HepG2 (cell line): Measurements from ENCODE around the gene GNG3. TPM values are rescaled to one million over a fixed set of nuclear protein-coding genes. Genes with fewer than 3 reads are reported as not detected.

ENCODE experiments used
- ARNT2 ChIP-seq: sonication (generic); formaldehyde crosslinking; IDR thresholded peaks from 2 replicates; pipeline ENCODE4 v1.8.0; 2022; ENCODE audit warnings: mild to moderate bottlenecking, low read depth, missing genetic modification reagents, moderate library complexity
- ASH2L ChIP-seq: fragments of 300-600, 200-600 bp; sonication (generic); IDR thresholded peaks from 2 replicates; pipeline ENCODE4 v1.7.0; 2017; ENCODE audit warnings: low read depth, mild to moderate bottlenecking, moderate library complexity, mixed read lengths, low read length; ENCODE audit not compliant: insufficient read length
- FOXJ3 ChIP-seq: sonication (generic); formaldehyde crosslinking; IDR thresholded peaks from 2 replicates; pipeline ENCODE4 v1.4.0; 2020; ENCODE audit warnings: missing genetic modification reagents, mild to moderate bottlenecking, borderline replicate concordance
- JUNB ChIP-seq: sonication (generic); formaldehyde crosslinking; IDR thresholded peaks from 2 replicates; pipeline ENCODE4 v1.8.0; 2022; ENCODE audit warnings: missing genetic modification reagents, mild to moderate bottlenecking, borderline replicate concordance
- MXI1 ChIP-seq: IDR thresholded peaks from 3 replicates; pipeline ENCODE4 v1.6.1; 2012; ENCODE audit warnings: low read depth, low read length, inconsistent platforms, borderline replicate concordance
- SCMH1 ChIP-seq: sonication (generic); formaldehyde crosslinking; IDR thresholded peaks from 2 replicates; pipeline ENCODE4 v1.9.0; 2021; ENCODE audit warnings: missing genetic modification reagents, mild to moderate bottlenecking, borderline replicate concordance
- SNAI1 ChIP-seq: sonication (generic); formaldehyde crosslinking; IDR thresholded peaks from 2 replicates; pipeline ENCODE4 v1.5.0; 2020; ENCODE audit warnings: mild to moderate bottlenecking, missing genetic modification reagents, borderline replicate concordance
- TAF15 ChIP-seq: fragments of 200-400 bp; formaldehyde crosslinking; IDR thresholded peaks from one replicate; pipeline ENCODE4 v1.6.1; 2018; ENCODE audit warnings: mild to moderate bottlenecking, low read depth, low read length; ENCODE audit not compliant: poor library complexity, severe bottlenecking
- TRIM24 ChIP-seq: sonication (generic); formaldehyde crosslinking; IDR thresholded peaks from 2 replicates; pipeline ENCODE4 v1.8.0; 2022; ENCODE audit warnings: mild to moderate bottlenecking, missing genetic modification reagents
- ZNF234 ChIP-seq: sonication (generic); formaldehyde crosslinking; conservative IDR thresholded peaks from 2 replicates; pipeline ENCODE4 v1.5.1; 2020; ENCODE audit warnings: mild to moderate bottlenecking, missing genetic modification reagents
- ZNF282 ChIP-seq: fragments of 450-650 bp; IDR thresholded peaks from 2 replicates; pipeline ENCODE4 v1.6.1; 2018; ENCODE audit not compliant: partially characterized antibody
- polyA plus RNA-seq, 8 experiments: library from polyadenylated mRNA; depleted of rRNA in 3 of 8; stranded (reverse) in 7 of 8; unstranded in 1 of 8; fragments of >200 nt; fragmentation: Illumina TruSeq in 4 of 8; extraction: Trizol in 4 of 8; gene quantifications; 2 replicates each; pipeline versions ENCODE4 v1.2.1 to v1.2.3, GENCODE V29; 2011 to 2016; ENCODE audit warnings: low read depth in 4 of 8, missing spikeins in 1 of 8, mixed read lengths in 1 of 8; ENCODE audit not compliant: insufficient read depth in 1 of 8
- total RNA-seq, 5 experiments: library from RNA; depleted of rRNA; stranded (reverse); fragments of >200 nt; fragmentation: Illumina TruSeq; extraction: Trizol; gene quantifications; 2 replicates each; pipeline ENCODE4 v1.2.3, GENCODE V29; 2016; ENCODE audit warnings: low read depth in 1 of 5
- TF ChIP-seq, protein P1 (sequence below): sonication (generic); formaldehyde crosslinking; IDR thresholded peaks from 2 replicates; pipeline ENCODE4 v1.8.0; 2022; ENCODE audit warnings: missing genetic modification reagents, low read depth, mild to moderate bottlenecking, borderline replicate concordance
- TF ChIP-seq, protein P2 (sequence below): IDR thresholded peaks from 2 replicates; pipeline ENCODE4 v1.6.1; 2018; ENCODE audit warnings: missing genetic modification reagents
- TF ChIP-seq, protein P3 (sequence below): sonication (generic); formaldehyde crosslinking; IDR thresholded peaks from 2 replicates; pipeline ENCODE4 v1.4.0; 2020; ENCODE audit warnings: mild to moderate bottlenecking, missing genetic modification reagents
- TF ChIP-seq, protein P4 (sequence below): sonication (generic); formaldehyde crosslinking; IDR thresholded peaks from 2 replicates; pipeline ENCODE4 v1.4.0; 2020; ENCODE audit warnings: missing genetic modification reagents, borderline replicate concordance

The GNG3 gene
- total and polyA plus RNA-seq, 2 of the 13 experiments (the other 11 are each of a cell fraction or from before 2014, with no cell fraction given) = not detected

DNA sequence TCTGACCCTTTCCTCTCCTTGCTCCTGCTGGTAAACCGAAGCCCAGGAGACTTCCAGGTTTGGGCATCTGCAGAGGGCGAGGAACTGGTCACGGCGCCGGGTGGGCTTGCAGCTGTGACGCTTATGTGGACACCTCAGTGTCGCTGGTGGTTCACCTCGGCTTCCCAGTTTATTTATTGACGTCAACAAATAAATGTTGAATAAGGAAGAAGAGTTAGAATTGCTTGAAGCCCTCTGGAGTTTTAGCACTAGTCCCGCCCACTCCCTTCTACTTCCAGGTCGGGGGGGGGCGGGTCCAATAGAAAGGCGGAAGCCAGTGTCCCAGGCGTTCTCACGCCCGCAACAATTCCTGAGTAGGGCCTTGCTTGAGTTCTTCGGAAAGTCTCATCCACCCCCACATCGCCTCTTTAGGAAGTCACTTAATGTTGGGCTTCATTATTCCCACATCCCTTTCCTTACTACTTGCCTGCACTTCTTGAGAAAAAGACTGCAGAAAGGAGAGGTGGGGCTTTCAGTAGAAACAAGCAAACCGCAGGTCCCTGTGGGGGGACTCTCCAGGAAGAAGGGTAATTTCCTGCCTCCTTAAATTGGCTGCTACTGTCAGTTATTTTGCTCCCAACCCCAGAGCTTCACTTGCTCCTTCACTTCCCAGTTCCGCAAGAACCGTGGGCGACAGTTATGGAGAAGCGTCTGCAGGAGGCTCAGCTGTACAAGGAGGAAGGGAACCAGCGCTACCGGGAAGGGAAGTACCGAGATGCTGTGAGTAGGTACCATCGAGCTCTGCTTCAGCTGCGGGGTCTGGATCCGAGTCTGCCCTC, 20.9 kb downstream of the GNG3 start, which contains the start of gene TTC9C (continued):
- TF ChIP-seq ZNF234 = no peak
- TF ChIP-seq JUNB (CRISPR knock-in tag) = no peak
- TF ChIP-seq SCMH1 (CRISPR knock-in tag) = no peak
- TF ChIP-seq MXI1 = peak; percentile 14; the same call in 1 of the 3 replicates
- peak; percentile 81 for TF ChIP-seq ASH2L
- no peak for TF ChIP-seq FOXJ3 (CRISPR knock-in tag)
- peak; percentile 64; the same call in 1 of the 2 replicates for TF ChIP-seq ARNT2
- TF ChIP-seq, protein P1, sequence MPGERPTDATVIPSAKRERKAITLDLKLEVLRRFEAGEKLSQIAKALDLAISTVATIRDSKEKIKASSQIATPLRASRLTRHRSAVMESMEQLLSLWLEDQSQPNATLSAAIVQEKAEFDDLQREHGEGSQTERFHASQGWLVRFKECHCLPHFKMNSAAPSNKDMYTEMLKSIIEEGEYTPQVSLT (CRISPR knock-in tag) = no peak
- TF ChIP-seq SNAI1 = no peak
- TF ChIP-seq, protein P2, sequence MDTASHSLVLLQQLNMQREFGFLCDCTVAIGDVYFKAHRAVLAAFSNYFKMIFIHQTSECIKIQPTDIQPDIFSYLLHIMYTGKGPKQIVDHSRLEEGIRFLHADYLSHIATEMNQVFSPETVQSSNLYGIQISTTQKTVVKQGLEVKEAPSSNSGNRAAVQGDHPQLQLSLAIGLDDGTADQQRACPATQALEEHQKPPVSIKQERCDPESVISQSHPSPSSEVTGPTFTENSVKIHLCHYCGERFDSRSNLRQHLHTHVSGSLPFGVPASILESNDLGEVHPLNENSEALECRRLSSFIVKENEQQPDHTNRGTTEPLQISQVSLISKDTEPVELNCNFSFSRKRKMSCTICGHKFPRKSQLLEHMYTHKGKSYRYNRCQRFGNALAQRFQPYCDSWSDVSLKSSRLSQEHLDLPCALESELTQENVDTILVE (CRISPR knock-in tag) = no peak
- TF ChIP-seq, protein P3, sequence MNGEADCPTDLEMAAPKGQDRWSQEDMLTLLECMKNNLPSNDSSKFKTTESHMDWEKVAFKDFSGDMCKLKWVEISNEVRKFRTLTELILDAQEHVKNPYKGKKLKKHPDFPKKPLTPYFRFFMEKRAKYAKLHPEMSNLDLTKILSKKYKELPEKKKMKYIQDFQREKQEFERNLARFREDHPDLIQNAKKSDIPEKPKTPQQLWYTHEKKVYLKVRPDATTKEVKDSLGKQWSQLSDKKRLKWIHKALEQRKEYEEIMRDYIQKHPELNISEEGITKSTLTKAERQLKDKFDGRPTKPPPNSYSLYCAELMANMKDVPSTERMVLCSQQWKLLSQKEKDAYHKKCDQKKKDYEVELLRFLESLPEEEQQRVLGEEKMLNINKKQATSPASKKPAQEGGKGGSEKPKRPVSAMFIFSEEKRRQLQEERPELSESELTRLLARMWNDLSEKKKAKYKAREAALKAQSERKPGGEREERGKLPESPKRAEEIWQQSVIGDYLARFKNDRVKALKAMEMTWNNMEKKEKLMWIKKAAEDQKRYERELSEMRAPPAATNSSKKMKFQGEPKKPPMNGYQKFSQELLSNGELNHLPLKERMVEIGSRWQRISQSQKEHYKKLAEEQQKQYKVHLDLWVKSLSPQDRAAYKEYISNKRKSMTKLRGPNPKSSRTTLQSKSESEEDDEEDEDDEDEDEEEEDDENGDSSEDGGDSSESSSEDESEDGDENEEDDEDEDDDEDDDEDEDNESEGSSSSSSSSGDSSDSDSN (CRISPR knock-in tag) = no peak
- TF ChIP-seq, protein P4, sequence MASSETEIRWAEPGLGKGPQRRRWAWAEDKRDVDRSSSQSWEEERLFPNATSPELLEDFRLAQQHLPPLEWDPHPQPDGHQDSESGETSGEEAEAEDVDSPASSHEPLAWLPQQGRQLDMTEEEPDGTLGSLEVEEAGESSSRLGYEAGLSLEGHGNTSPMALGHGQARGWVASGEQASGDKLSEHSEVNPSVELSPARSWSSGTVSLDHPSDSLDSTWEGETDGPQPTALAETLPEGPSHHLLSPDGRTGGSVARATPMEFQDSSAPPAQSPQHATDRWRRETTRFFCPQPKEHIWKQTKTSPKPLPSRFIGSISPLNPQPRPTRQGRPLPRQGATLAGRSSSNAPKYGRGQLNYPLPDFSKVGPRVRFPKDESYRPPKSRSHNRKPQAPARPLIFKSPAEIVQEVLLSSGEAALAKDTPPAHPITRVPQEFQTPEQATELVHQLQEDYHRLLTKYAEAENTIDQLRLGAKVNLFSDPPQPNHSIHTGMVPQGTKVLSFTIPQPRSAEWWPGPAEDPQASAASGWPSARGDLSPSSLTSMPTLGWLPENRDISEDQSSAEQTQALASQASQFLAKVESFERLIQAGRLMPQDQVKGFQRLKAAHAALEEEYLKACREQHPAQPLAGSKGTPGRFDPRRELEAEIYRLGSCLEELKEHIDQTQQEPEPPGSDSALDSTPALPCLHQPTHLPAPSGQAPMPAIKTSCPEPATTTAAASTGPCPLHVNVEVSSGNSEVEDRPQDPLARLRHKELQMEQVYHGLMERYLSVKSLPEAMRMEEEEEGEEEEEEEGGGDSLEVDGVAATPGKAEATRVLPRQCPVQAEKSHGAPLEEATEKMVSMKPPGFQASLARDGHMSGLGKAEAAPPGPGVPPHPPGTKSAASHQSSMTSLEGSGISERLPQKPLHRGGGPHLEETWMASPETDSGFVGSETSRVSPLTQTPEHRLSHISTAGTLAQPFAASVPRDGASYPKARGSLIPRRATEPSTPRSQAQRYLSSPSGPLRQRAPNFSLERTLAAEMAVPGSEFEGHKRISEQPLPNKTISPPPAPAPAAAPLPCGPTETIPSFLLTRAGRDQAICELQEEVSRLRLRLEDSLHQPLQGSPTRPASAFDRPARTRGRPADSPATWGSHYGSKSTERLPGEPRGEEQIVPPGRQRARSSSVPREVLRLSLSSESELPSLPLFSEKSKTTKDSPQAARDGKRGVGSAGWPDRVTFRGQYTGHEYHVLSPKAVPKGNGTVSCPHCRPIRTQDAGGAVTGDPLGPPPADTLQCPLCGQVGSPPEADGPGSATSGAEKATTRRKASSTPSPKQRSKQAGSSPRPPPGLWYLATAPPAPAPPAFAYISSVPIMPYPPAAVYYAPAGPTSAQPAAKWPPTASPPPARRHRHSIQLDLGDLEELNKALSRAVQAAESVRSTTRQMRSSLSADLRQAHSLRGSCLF (CRISPR knock-in tag) = no peak
- no peak for TF ChIP-seq TAF15
- TF ChIP-seq TRIM24 = no peak
- TF ChIP-seq ZNF282 = no peak
